Suprapubic skin (tissue), 4 donors: Measurements from ENCODE around the gene GCNA.

Source experiments
- EP300 ChIP-seq: sonication (generic); formaldehyde crosslinking; IDR thresholded peaks from one replicate; pipeline ENCODE4 v1.6.1; 2017; ENCODE audit warnings: antibody characterized with exemption
- POLR2AphosphoS5 ChIP-seq, 3 donors: sonication (generic); formaldehyde crosslinking; IDR thresholded peaks; one replicate each; pipeline ENCODE4 v1.6.1; 2017; ENCODE audit warnings: antibody characterized with exemption in 3 of 3
- TF ChIP-seq, protein P1 (sequence below), 2 donors: fragments of 200-600 bp in 1 of 2; fragments of 450-650 bp in 1 of 2; sonication (generic) in 1 of 2; IDR thresholded peaks; one replicate each; pipeline ENCODE4 v1.5.1; 2016 to 2019; ENCODE audit warnings: antibody characterized with exemption in 2 of 2, mild to moderate bottlenecking in 1 of 2, moderate library complexity in 1 of 2

- TF ChIP-seq, protein P1, sequence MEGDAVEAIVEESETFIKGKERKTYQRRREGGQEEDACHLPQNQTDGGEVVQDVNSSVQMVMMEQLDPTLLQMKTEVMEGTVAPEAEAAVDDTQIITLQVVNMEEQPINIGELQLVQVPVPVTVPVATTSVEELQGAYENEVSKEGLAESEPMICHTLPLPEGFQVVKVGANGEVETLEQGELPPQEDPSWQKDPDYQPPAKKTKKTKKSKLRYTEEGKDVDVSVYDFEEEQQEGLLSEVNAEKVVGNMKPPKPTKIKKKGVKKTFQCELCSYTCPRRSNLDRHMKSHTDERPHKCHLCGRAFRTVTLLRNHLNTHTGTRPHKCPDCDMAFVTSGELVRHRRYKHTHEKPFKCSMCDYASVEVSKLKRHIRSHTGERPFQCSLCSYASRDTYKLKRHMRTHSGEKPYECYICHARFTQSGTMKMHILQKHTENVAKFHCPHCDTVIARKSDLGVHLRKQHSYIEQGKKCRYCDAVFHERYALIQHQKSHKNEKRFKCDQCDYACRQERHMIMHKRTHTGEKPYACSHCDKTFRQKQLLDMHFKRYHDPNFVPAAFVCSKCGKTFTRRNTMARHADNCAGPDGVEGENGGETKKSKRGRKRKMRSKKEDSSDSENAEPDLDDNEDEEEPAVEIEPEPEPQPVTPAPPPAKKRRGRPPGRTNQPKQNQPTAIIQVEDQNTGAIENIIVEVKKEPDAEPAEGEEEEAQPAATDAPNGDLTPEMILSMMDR (IDR thresholded peaks at IDR 0.05), result no peak
- TF ChIP-seq POLR2AphosphoS5 (IDR thresholded peaks at IDR 0.05) (no peak), EP300 (no peak)
Measured at GRCh38 chrX:71606536-71607216, 28.4 kb downstream of the GCNA start.
